Myocyte (in vitro differentiated cells): Measurements from ENCODE around the gene NOS1. TPM values are rescaled to one million over a fixed set of nuclear protein-coding genes. Genes with fewer than 3 reads are reported as not detected.

Source experiments
- DNase-seq: peaks from one replicate; pipeline ENCODE4 v3.0.0-alpha.2; 2012; ENCODE audit warnings: low read depth
- total RNA-seq: library from RNA; depleted of rRNA; stranded (reverse); fragments of >200 nt; gene quantifications from 2 replicates; pipeline ENCODE4 v1.2.3, GENCODE V29; 2014

Gene NOS1
- total RNA-seq, 1 donor from 2014 or later = not detected

DNA sequence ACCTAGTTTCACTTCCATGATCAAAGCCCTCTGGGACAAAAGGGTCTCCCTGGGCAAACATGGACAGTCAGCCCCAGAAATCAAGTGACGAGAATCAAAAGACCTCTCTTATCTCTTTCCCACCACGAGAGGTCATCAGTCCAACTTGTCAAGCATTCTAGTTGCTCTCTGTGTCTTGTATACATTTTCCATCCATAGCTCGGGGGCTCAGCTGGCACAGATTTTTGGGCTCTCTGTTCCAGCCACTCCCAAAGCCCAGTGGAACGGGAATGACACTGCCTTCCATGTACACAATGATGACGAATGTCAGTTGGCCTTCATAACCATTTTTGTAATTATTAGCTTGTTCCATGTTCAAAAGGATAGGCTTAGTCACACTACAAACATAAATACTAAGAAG, 29.7 kb downstream of the NOS1 start:
- DNase-seq = no peak

DNA sequence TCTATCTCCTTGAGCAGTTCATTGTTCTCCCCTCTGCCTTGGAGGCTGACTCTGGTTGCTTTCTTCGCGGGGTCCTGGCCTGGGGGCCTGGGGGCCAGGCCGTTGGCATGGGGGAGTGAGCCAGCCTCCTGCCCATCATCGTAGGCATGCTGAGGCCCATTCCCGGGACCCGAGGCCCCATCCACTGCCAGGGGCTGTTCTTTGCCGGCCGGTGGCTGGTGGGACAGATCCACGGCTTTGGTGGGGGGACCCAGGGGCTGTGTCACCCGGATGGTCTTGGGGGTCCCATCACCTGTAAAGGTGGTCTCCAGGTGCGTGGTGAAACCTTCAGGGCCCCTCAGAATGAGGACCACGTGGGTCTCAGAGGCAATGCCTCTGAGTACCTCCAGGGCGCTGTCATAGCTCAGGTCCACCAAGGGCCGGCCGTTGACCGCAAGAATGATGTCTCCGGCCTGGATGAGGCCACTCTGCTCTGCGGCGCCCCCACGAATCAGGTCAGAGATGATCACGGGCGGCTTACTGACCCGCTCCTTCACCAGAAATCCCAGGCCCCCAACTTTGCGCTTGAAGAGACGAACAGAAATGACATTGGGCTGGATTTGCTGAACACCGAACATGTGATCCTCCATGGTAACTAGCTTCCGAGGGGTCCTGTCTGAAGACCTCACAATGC, 30.8 kb downstream of the NOS1 start:
- no peak for DNase-seq

DNA sequence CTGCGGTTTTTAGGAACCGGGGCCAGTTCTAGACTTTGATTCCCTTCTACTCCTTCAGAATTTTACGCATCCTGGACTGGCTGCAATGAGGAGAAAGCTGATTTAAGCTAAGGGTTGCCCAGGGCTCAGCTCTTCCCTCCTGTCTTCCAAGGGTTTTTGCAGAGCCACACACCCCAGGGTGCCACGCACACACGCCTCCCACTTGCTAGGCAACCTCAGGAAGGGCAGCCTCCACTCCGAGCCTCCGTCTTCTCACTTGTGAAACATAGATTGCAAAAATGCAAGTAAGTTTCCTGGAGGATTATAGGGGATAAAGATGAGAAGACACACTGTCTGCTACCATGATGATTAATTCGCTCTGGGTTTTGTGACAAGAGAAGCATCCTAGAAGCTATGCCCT, 31.7 kb downstream of the NOS1 start:
- DNase-seq = no peak

DNA sequence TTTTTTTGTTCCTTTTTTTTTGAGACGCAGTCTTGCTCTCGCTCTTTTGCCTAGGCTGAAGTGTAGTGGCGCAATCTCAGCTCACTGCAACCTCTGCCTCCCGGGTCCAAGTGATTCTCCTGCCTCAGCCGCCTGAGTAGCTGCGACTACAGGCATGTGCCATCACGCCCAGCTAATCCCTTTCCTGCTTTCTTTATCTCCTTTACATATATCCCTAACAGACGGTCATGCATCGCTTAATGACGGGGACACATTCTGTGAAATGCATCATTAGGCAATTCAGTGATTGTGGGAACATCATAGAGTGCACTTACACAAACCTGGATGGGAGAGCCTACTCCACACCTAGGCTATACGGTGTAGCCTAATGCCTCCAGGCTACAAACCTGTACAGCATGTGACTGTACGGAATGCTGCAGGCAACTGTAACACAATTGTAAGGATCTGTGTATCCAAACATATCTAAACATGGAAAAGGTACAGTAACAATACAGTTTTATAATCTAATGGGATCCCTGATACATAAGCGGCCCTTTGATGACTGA, 32.8 kb downstream of the NOS1 start:
- DNase-seq = no peak

DNA sequence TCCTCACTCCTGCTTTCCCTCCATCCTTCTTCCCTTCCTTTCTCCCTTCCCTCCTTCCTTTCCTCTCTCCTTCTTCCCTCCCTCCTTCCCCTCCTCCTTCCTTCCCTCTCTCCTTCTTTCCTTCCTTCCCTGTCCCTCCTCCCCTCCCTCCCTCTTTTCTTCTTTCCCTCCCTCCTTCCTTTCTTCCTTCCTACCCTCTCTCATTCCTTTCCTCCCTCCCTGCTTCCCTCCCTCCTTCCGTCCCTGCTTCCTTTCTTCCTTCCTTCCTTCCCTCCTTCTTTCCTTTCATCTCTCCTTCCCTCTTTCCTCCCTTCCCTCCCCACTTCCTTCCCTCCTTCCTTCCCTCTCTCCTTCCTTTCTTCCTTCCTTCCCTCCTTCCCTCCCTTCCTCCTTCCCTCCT, 39.0 kb downstream of the NOS1 start:
- DNase-seq = no peak

DNA sequence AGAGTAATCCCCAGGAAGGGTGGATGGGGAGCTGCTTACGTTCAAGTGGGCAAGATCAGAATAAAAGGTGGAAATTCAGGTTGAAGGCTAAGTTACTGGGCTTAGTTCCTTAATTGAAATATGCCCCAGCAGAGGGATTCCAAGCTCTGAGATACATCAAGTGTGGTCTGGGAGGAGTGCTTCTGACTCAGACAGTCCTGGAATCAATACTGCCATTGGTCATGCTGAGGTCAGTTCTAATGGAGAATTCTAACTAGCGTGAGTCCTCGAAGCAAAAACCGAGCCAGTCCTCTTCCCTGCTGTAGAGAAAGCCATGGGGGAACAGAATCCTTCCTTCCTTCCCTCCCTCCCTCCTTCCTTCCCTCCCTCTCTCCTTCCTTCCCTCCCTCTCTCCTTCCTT, 39.9 kb downstream of the NOS1 start:
- no peak for DNase-seq

DNA sequence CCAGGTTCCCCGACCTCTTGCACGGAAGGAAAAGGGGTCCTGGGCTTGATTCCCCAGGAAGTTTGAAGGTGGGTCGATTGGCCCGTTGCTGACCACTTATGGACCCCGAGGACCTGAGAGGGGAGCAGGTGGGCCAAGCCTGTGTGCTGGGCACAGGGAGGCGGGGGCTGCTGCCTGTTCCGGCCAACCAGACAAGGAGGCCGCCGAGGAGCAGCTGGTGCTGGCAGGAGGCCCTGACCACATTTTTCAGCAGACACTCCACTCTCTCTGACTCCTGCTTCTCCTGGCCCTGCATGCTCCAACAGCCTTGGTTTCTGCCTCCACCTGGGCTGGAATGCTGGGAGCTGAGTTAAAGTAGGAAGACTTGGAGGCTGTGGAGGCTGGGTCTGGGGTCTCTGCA, 42.8 kb downstream of the NOS1 start:
- DNase-seq = no peak

DNA sequence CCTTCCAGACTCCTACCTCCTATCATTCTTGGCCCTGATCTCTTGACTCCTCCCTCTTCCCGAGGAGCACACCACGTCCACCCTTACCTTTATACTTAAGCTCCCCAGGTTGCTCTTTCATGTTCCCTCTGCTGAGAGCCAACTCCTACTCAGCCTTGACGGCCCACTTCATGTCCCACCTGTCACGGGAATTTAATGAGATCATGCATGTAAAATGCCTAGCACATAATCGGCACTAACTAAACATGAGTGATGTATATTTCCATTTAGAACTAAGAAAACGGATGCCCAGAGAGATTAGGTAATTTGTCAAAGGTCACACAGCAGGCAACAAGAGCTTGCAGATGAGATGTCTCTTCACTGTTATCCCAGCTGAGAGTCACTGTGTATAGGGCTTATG, 45.1 kb downstream of the NOS1 start:
- DNase-seq = no peak

DNA sequence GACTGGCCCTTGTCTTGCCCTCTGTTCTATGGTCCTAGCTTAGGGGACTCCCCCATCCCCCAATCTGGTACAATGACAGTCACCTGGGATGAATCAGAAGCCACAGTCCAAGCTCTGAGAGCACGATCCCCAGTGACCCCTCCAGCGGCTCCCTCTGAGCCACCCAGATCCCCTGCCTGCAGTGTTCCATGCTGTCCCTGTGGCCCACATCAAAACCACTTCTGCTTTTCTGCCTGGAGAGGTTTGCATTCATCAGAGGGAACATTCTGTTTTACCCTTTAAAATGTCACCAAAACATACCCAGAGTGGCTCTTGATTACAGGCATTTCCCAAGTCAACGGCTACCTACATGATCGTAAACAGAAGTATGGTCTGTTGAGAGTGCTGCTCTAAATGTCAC, 47.5 kb downstream of the NOS1 start:
- DNase-seq = no peak

DNA sequence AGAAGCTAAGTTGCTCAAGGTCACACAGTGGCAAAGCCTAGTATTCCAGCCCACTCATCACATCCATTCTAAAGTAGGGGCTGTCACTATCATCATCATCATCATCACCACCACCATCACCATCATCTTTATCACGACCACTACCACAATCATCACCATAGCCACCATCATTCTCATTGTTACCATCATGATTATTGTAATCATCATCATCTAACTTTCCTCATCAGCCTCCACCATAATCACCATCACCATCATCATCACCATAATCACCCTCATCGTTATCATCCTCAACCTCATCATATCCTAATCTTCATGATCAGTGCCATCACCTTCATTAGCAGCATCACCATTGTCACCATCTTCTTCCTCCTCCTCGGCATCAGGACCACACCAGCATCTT, 48.7 kb downstream of the NOS1 start:
- no peak for DNase-seq

DNA sequence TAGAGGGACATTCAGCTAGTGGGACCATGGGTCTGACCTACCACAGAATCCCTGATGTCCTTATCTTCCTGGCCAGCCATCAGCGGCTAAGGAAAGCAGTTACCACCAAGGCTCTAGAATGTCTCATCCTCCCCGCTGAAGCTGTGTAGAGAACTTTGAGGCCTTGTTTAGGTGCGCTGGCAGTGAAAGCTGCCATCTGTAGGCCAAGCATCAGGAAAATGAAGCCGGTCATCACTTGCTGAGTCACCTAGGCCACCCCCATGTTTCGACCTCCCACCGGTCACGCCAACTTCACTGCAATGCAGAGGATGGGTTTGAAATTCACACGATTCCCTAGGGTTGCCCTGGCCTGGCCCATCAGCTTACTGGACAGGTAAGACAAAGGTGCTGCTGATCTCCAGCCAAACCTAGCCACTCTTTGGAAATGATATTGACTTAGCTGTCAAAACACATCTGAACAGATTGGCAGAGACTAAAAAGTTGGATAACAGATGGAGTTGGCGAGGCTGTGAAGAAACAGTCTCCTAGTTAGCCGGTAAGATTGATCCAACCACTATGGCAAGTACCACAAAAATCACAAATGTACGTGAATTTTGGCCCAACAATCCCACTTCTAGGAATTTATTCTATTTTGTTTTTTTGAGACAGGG, 52.0 kb downstream of the NOS1 start:
- DNase-seq = no peak

DNA sequence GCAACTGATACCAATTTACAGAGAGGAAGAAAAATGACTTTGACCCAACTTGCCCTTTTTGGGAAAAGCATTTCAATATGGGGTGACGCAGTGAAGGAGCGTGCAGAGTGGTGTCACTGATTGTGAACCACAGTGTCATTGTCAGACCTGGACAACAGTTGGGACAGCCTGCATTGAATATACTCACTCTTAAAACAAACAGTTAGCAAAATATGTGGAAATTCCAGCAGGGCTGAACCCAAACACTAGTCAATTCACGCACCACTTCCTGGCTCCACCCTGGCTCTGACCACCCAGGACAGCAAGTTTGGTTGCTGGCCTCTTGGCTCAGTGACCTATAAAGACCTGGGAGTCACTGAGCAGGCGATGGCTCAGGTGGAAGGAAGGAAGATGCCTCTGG, 61.3 kb downstream of the NOS1 start:
- DNase-seq = no peak

DNA sequence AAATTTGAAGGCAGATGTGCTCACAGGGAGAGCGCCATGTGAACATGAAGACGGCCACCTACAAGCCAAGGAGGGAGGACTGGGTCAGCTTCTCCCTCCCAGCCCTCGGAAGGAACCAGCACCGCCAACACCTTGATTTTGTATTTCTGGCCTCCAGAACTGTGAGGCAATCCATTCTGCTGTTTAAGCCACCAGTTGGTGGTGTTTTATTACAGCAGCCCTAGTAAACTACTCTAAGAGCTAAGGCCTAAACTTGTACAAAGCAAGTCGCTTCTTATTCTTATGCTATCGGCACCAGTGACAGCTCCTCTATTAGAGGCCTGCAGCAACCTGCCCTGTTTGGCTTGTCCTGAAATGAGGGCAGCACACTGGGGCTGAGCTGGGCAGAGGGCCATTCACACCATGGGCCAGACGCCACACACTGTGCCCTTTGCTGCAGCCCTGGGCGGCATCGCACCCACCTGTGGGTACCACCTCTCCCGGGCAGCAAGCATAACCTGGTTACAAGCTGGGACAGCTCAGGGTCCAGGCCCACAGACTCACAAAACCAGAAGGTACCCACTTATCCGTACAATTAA, 62.7 kb downstream of the NOS1 start:
- no peak for DNase-seq

DNA sequence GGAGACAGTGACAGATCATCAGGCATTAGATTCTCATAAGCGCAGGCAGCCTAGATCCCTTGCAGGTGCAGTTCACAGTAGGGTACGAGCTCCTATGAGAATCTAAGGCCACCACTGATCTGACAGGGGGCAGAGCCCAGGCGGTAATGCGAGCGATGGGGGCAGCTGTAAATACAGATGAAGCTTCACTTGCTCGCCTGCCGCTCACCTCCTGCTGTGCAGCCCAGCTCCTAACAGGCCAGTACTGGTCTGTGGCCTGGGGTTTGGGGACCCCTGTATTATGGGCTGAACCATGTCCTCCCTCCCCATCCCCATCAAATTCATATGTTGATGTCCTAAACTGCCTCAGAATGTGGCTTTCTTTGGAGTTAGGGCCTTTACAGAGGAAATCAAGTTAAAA, 63.2 kb downstream of the NOS1 start:
- DNase-seq = no peak

DNA sequence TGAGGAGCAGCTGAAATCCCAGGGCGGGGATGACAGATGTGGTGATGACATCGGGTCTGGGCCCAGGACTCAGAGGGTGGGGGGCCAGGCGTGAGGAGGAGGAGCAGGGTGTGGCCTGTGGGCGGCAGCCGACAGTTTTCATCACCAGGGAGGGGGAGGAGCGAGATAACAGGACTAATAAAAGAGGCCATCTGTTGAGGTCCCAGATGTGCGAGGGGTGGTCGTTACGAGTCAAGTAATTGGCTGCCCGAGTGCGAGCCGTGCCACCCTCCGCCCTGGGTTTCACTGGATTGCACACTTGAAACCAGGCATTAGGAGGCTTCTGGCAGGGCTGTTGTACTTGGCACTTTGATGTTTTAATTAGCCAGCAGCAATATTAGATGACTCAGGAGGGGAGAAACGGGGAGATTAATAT, 67.2 kb downstream of the NOS1 start:
- DNase-seq = no peak

DNA sequence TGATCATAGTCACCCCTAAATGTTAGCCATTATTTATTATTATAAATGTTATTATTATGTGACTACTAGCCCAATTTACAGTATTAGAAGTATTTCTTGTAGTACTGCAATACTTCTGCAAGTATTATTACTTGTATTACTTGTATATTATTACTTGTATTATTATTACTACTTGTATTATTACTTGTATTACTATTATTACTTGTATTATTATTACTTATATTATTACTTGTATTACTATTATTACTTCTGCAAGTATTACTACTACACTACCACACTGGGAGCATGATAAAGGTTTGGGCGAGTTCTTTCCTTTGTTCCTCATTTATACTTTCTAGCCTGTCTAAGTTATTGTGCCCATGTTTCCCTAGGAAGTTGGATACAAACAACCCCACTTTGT, 67.9 kb downstream of the NOS1 start:
- no peak for DNase-seq

DNA sequence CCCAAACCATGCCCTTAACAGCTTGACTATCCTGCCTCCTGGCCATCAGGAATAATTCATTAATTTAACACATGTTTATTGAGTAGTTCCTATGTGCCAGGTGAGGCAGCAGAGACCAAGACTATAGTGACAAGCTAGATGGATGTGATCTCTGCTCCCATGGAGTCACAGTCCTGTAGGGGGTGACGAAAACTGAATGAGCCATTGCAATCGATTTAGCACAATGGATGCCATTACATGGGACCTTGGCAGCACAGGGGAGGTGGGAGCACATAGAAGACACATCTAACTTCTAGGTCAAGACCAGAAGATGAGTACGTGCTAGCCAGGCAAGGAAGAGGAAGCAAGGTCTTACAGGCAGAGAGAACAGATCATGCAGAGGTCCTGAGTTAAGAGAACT, 68.7 kb downstream of the NOS1 start:
- DNase-seq = no peak

DNA sequence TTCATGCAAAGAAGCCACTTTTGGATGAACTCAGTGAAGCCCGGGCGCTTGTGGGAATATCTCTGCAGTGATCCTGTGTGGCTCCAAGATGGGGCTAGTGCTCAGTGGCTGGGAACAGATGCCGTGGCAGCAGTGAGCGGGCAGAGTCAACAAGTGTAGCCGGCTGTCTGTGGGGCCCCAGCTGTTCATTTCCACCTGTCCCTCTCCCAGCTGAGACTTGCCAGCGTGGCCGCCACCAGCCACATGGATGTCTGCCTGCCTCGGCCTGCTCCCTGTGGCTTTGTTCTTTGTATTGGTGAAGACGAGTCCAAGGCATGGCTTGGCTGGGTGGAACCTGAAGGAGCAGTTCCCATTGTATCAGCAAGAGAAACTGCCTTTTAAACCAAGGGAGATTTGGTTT, 77.3 kb downstream of the NOS1 start:
- DNase-seq = peak; percentile 68

DNA sequence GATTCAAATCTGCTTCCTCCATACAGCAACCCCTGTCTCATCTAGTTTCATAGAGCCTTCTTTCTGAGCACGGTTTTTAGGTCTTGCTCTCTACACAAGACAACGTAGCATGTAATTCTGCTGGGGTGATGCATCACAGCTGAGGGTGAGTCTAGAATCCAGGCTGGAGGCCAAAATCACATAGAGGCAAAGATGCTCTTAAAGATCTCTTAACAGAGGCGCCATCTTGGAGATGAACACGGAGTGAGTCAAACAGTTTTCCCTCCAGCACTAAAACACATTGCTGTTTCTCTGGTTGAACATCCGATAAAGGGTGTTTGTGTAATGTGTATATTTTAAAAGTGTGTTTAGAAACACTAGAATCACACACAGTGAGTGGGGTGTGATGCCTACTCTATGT, 78.9 kb downstream of the NOS1 start:
- no peak for DNase-seq

DNA sequence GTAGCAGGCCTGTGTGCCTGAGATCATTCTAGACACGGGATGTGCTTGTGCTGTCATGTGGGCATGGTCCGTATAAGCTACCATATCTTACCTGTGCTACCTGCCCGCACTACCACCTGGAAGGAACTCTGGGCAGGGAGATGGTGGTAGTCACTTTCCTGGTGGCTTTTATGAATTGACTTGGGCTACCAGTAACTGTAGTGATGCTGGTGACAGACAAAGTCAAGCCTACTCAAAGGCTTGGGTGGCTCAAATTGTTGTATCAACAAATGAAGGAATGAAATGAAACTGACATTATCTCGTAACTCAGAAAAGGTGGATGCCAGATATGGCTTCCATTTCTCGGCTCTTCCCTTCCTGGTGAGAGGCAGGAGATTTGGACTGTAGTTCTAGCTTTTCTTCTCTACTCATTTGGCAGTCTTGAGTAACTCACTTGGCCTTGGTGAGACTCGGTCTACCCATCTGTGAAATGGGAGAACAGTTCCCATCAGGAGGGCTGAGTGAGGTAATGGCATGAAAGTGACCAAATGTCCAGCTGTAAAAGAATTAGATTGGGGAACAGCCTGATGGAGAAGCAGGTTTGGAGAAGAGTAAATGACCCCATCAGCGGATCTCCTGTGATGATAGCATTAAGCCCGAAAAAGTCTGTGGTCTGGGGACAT, 81.3 kb downstream of the NOS1 start:
- DNase-seq = no peak

DNA sequence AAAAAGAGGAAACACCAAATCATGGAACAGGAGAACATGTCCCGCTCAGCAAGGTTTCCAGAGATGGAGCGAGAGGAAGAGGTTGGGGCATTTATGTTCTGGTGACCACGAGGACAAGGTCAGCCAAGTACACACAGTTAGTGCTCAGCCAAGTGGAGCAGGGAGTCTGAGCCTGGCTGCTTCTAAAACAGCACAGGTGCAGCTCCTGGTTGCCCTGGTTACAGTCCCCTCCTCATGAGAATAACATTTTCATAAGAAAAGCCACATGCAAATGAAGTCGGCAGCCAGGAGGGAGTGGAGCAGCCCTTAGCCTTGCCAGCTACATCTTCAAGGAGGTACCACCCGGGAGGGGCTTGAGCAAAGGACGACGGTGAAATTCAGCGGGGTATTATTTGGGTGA, 81.8 kb downstream of the NOS1 start:
- DNase-seq = no peak

DNA sequence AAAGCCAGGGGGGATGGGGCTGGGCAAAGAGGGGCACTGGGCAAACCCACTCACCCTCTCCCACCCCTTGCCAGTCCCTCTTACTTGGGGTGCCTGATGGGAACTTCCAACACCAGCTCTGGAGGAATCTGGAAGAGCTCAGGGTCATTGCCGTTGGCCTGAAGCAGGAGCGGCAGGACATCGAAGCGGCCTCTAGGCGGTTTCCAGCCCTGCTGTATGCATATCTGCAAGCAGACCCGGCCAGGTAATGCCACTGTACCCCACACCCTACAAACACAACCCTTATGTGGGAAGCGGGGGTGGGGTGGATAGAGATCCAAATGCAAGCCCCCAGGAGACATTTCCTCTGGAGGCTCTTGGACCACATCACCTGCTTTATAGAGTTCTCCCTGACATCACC, 83.6 kb downstream of the NOS1 start:
- DNase-seq = no peak
